K562 (cell line): ENCODE measurements around the gene SPAG9. TPM values are rescaled to one million over a fixed set of nuclear protein-coding genes. Genes with fewer than 3 reads are reported as not detected.
A peak's percentile ranks its signal among the peaks of the same experiment; 100 is the strongest.

Experiments used
- BCL6 ChIP-seq: fragments of 250-450 bp; sonication (Bioruptor Pico); IDR thresholded peaks from 2 replicates; pipeline ENCODE4 v1.4.0; 2020
- CEBPB ChIP-seq: fragments of 450-650 bp; IDR thresholded peaks from 2 replicates; pipeline ENCODE4 v1.6.1; 2016; ENCODE audit warnings: missing genetic modification characterization, missing compliant biosample characterization
- EP300 ChIP-seq: IDR thresholded peaks from 2 replicates; pipeline ENCODE4 v1.6.1; 2012; ENCODE audit warnings: low read length, improper control_type of control experiment
- FOXK1 ChIP-seq: sonication (generic); formaldehyde crosslinking; IDR thresholded peaks from 2 replicates; pipeline ENCODE4 v1.8.0; 2022; ENCODE audit warnings: missing genetic modification reagents, mild to moderate bottlenecking, borderline replicate concordance
- HNRNPLL ChIP-seq: fragments of 200-400 bp; formaldehyde crosslinking; IDR thresholded peaks from 2 replicates; pipeline ENCODE4 v1.6.1; 2017; ENCODE audit warnings: low read length, low read depth, mild to moderate bottlenecking; ENCODE audit not compliant: poor library complexity, severe bottlenecking
- MCM2 ChIP-seq: fragments of 450-650 bp; IDR thresholded peaks from 2 replicates; pipeline ENCODE4 v1.6.1; 2017; ENCODE audit warnings: low read depth, mild to moderate bottlenecking
- MCM3 ChIP-seq: fragments of 450-650 bp; IDR thresholded peaks from 2 replicates; pipeline ENCODE4 v1.6.1; 2016
- MIER1 ChIP-seq: fragments of 450-650 bp; IDR thresholded peaks from 2 replicates; pipeline ENCODE4 v1.6.1; 2016; ENCODE audit warnings: antibody characterized with exemption, mild to moderate bottlenecking, low read depth
- RAD51 ChIP-seq: fragments of 450-650 bp; IDR thresholded peaks from 2 replicates; pipeline ENCODE4 v1.7.1; 2016; ENCODE audit warnings: low read depth, mild to moderate bottlenecking, borderline replicate concordance
- RBM34 ChIP-seq: fragments of 200-400 bp; formaldehyde crosslinking; IDR thresholded peaks from 2 replicates; pipeline ENCODE4 v1.6.1; 2018; ENCODE audit warnings: low read length, borderline replicate concordance; ENCODE audit not compliant: insufficient read depth
- SIN3A ChIP-seq, 2 experiments: fragments of 150-350 bp in 1 of 2; IDR thresholded peaks; 2 replicates each; pipeline ENCODE4 v1.6.1; 2011 to 2016; ENCODE audit warnings: borderline replicate concordance in 2 of 2, low read depth in 2 of 2, low read length in 2 of 2, mild to moderate bottlenecking in 2 of 2, moderate library complexity in 2 of 2; ENCODE audit not compliant: control insufficient read depth in 1 of 2
- TEAD1 ChIP-seq, 2 experiments: fragments of 450-650 bp in 1 of 2; sonication (generic) in 1 of 2; formaldehyde crosslinking; IDR thresholded peaks; 2 replicates each; pipeline versions ENCODE4 v1.4.0 to v1.8.0; 2020 to 2022; ENCODE audit warnings: mild to moderate bottlenecking in 2 of 2, missing genetic modification reagents in 1 of 2
- ZNF780A ChIP-seq: fragments of 250-450 bp; sonication (Bioruptor Pico); IDR thresholded peaks from 2 replicates; pipeline ENCODE4 v1.5.0; 2021; ENCODE audit warnings: mild to moderate bottlenecking
- polyA plus RNA-seq, 8 experiments: library from polyadenylated mRNA; depleted of rRNA in 4 of 8; stranded (reverse) in 5 of 8; unstranded in 3 of 8; fragments of >200 nt; fragmentation: Nextera tagmentation in 2 of 8; fragmentation: Illumina TruSeq in 1 of 8; extraction: Ambion mirVana in 2 of 8; extraction: Trizol in 1 of 8; gene quantifications; 2 replicates each; pipeline versions ENCODE4 v1.2.1 to v1.2.3, GENCODE V29; 2011 to 2014; ENCODE audit warnings: inconsistent platforms in 1 of 8, missing spikeins in 1 of 8
- total RNA-seq, 7 experiments: library from RNA; depleted of rRNA in 6 of 7; stranded (reverse); fragments of >200 nt in 6 of 7; fragmentation: Illumina TruSeq in 2 of 7; extraction: Trizol in 2 of 7; gene quantifications; 2 replicates each; pipeline versions ENCODE4 v1.2.1 to v1.2.3, GENCODE V29; 2011 to 2021; ENCODE audit warnings: low replicate concordance in 1 of 7
- TF ChIP-seq, protein P1 (sequence below): fragments of 200-600 bp; sonication (generic); IDR thresholded peaks from one replicate; pipeline ENCODE4 v1.6.1; 2012; ENCODE audit warnings: mild to moderate bottlenecking, low read depth, low read length, inconsistent platforms
- TF ChIP-seq, protein P2 (sequence below), 3 experiments: IDR thresholded peaks in 2 of 3; conservative IDR thresholded peaks in 1 of 3; 2 replicates each; pipeline ENCODE4 v1.5.1; 2011 to 2012; ENCODE audit warnings: low read length in 3 of 3, mild to moderate bottlenecking in 3 of 3, control low read depth in 2 of 3, improper control_type of control experiment in 1 of 3, inconsistent platforms in 1 of 3, low read depth in 1 of 3, mixed read lengths in 1 of 3, moderate library complexity in 1 of 3; ENCODE audit not compliant: insufficient read depth in 2 of 3

Gene SPAG9
- total and polyA plus RNA-seq, 9 of the 15 experiments (the other 6 are each of a cell fraction or from before 2014, with no cell fraction given), result 12.2 to 99.2 (median 58.2) TPM

DNA sequence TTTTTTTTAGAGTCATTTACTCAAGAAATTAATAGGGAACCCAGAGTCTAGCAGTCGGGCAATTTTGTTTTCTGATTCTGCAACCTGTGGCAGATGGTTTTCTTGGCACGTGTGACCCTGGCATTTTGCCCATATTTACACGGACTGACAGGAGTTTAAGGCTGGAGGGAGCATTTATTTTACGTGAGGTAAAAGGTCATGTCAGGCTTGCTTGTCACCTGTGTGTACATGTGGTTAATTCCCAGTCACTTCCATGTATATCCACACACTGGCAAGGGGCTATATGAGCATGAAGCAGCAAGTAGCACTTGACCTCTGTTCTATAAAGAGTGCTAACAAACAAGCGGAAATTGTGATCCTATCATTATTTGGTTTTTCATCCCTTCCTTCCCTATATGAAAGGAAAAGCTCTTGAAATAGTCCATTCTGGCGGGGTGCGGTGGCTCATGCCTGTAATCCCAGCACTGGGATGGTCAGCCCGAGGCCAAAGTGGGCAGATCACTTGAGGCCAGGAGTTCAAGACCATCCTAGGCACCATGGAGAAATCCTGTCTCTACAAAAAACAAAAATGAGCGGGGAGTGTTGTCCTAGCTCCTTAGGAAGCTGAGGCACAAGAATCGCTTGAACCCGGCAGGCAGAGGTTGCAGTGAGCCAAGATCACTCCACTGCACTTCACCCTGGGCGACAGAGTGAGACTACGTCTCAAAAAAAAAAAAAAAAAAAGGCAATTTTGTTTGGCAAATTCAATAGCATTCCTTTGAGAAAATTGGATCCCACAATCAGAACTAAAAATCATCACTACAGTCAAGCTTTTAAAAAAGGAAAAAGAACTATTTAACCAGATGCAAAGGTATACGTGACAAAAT lies 2.1 kb downstream of the SPAG9 start (continued):
- TF ChIP-seq, protein P1, sequence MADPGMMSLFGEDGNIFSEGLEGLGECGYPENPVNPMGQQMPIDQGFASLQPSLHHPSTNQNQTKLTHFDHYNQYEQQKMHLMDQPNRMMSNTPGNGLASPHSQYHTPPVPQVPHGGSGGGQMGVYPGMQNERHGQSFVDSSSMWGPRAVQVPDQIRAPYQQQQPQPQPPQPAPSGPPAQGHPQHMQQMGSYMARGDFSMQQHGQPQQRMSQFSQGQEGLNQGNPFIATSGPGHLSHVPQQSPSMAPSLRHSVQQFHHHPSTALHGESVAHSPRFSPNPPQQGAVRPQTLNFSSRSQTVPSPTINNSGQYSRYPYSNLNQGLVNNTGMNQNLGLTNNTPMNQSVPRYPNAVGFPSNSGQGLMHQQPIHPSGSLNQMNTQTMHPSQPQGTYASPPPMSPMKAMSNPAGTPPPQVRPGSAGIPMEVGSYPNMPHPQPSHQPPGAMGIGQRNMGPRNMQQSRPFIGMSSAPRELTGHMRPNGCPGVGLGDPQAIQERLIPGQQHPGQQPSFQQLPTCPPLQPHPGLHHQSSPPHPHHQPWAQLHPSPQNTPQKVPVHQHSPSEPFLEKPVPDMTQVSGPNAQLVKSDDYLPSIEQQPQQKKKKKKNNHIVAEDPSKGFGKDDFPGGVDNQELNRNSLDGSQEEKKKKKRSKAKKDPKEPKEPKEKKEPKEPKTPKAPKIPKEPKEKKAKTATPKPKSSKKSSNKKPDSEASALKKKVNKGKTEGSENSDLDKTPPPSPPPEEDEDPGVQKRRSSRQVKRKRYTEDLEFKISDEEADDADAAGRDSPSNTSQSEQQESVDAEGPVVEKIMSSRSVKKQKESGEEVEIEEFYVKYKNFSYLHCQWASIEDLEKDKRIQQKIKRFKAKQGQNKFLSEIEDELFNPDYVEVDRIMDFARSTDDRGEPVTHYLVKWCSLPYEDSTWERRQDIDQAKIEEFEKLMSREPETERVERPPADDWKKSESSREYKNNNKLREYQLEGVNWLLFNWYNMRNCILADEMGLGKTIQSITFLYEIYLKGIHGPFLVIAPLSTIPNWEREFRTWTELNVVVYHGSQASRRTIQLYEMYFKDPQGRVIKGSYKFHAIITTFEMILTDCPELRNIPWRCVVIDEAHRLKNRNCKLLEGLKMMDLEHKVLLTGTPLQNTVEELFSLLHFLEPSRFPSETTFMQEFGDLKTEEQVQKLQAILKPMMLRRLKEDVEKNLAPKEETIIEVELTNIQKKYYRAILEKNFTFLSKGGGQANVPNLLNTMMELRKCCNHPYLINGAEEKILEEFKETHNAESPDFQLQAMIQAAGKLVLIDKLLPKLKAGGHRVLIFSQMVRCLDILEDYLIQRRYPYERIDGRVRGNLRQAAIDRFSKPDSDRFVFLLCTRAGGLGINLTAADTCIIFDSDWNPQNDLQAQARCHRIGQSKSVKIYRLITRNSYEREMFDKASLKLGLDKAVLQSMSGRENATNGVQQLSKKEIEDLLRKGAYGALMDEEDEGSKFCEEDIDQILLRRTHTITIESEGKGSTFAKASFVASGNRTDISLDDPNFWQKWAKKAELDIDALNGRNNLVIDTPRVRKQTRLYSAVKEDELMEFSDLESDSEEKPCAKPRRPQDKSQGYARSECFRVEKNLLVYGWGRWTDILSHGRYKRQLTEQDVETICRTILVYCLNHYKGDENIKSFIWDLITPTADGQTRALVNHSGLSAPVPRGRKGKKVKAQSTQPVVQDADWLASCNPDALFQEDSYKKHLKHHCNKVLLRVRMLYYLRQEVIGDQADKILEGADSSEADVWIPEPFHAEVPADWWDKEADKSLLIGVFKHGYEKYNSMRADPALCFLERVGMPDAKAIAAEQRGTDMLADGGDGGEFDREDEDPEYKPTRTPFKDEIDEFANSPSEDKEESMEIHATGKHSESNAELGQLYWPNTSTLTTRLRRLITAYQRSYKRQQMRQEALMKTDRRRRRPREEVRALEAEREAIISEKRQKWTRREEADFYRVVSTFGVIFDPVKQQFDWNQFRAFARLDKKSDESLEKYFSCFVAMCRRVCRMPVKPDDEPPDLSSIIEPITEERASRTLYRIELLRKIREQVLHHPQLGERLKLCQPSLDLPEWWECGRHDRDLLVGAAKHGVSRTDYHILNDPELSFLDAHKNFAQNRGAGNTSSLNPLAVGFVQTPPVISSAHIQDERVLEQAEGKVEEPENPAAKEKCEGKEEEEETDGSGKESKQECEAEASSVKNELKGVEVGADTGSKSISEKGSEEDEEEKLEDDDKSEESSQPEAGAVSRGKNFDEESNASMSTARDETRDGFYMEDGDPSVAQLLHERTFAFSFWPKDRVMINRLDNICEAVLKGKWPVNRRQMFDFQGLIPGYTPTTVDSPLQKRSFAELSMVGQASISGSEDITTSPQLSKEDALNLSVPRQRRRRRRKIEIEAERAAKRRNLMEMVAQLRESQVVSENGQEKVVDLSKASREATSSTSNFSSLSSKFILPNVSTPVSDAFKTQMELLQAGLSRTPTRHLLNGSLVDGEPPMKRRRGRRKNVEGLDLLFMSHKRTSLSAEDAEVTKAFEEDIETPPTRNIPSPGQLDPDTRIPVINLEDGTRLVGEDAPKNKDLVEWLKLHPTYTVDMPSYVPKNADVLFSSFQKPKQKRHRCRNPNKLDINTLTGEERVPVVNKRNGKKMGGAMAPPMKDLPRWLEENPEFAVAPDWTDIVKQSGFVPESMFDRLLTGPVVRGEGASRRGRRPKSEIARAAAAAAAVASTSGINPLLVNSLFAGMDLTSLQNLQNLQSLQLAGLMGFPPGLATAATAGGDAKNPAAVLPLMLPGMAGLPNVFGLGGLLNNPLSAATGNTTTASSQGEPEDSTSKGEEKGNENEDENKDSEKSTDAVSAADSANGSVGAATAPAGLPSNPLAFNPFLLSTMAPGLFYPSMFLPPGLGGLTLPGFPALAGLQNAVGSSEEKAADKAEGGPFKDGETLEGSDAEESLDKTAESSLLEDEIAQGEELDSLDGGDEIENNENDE, result no peak
- TF ChIP-seq MCM3, result no peak
- TF ChIP-seq, protein P2, sequence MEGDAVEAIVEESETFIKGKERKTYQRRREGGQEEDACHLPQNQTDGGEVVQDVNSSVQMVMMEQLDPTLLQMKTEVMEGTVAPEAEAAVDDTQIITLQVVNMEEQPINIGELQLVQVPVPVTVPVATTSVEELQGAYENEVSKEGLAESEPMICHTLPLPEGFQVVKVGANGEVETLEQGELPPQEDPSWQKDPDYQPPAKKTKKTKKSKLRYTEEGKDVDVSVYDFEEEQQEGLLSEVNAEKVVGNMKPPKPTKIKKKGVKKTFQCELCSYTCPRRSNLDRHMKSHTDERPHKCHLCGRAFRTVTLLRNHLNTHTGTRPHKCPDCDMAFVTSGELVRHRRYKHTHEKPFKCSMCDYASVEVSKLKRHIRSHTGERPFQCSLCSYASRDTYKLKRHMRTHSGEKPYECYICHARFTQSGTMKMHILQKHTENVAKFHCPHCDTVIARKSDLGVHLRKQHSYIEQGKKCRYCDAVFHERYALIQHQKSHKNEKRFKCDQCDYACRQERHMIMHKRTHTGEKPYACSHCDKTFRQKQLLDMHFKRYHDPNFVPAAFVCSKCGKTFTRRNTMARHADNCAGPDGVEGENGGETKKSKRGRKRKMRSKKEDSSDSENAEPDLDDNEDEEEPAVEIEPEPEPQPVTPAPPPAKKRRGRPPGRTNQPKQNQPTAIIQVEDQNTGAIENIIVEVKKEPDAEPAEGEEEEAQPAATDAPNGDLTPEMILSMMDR (IDR thresholded peaks at IDR 0.05 in 2 of 3, conservative IDR thresholded peaks at IDR 0.05 in 1 of 3; ENCODE audit: insufficient read depth in 2 of 3, low read depth in 1 of 3, low read length in 3 of 3), result no peak
- no peak for TF ChIP-seq FOXK1
- no peak for TF ChIP-seq ZNF780A (CRISPR knock-in tag)
- no peak for TF ChIP-seq TEAD1 (CRISPR knock-in tag; IDR thresholded peaks at IDR 0.05)
- TF ChIP-seq RAD51, result no peak
- TF ChIP-seq SIN3A (IDR thresholded peaks at IDR 0.05; ENCODE audit: borderline replicate concordance in 2 of 2, control insufficient read depth in 1 of 2, low read depth in 2 of 2, low read length in 2 of 2), result peak in 1 of 2 experiments; percentile 66; a peak in 1 of 4 replicates
- no peak for TF ChIP-seq RBM34
- no peak for TF ChIP-seq CEBPB (tag)
- no peak for TF ChIP-seq MCM2
- no peak for TF ChIP-seq EP300
- TF ChIP-seq BCL6 (CRISPR knock-in tag), result no peak
- TF ChIP-seq HNRNPLL, result no peak
- no peak for TF ChIP-seq MIER1
